HepG2 (cell line): ENCODE data around the gene IL1A.

Experiments
- ADNP ChIP-seq: sonication (generic); formaldehyde crosslinking; IDR thresholded peaks from 2 replicates; pipeline ENCODE4 v1.4.0; 2020; ENCODE audit warnings: missing genetic modification reagents
- CTCF ChIP-seq: sonication (generic); formaldehyde crosslinking; IDR thresholded peaks from 2 replicates; pipeline ENCODE4 v1.5.0; 2020; ENCODE audit warnings: mild to moderate bottlenecking, missing genetic modification reagents, moderate library complexity
- GTF2F1 ChIP-seq: fragments of 150-350 bp; IDR thresholded peaks from 2 replicates; pipeline ENCODE4 v1.6.1; 2014; ENCODE audit warnings: low read length
- KLF15 ChIP-seq: sonication (generic); formaldehyde crosslinking; IDR thresholded peaks from 2 replicates; pipeline ENCODE4 v1.8.1; 2023; ENCODE audit warnings: borderline replicate concordance, mild to moderate bottlenecking, inconsistent platforms, missing genetic modification reagents, mixed read lengths
- MXI1 ChIP-seq: IDR thresholded peaks from 3 replicates; pipeline ENCODE4 v1.6.1; 2012; ENCODE audit warnings: low read depth, low read length, inconsistent platforms, borderline replicate concordance
- POLR2A ChIP-seq, 2 experiments: IDR thresholded peaks; 2 replicates each; pipeline ENCODE4 v1.6.1; 2011; ENCODE audit warnings: low read depth in 2 of 2, low read length in 2 of 2, mild to moderate bottlenecking in 1 of 2, moderate library complexity in 1 of 2; ENCODE audit not compliant: insufficient read depth in 1 of 2
- POLR2AphosphoS2 ChIP-seq: IDR thresholded peaks from 2 replicates; pipeline ENCODE4 v1.6.1; 2011; ENCODE audit warnings: low read depth, low read length, improper control_type of control experiment
- TP53 ChIP-seq: sonication (generic); formaldehyde crosslinking; conservative IDR thresholded peaks from 2 replicates; pipeline ENCODE4 v1.4.0; 2020; ENCODE audit warnings: missing genetic modification reagents

- no peak for TF ChIP-seq ADNP
- no peak for TF ChIP-seq POLR2AphosphoS2
- TF ChIP-seq KLF15 (CRISPR knock-in tag) = no peak
- TF ChIP-seq MXI1 = no peak
- no peak for TF ChIP-seq POLR2A (IDR thresholded peaks at IDR 0.05; ENCODE audit: insufficient read depth in 1 of 2, low read depth in 2 of 2, low read length in 2 of 2)
- no peak for TF ChIP-seq CTCF (CRISPR knock-in tag)
- TF ChIP-seq GTF2F1 = no peak
- no peak for TF ChIP-seq TP53 (CRISPR knock-in tag)
Observed at GRCh38 chr2:112760149-112760548, 24.1 kb downstream of the IL1A start.
